HG02884 (cell line): ENCODE measurements around the gene KIF26B.

Experiments used
- ATAC-seq: cut with Tn5 transposase; IDR thresholded peaks from one replicate; pipeline ENCODE4 v1.9.1; 2021; ENCODE audit warnings: mild to moderate bottlenecking, moderate library complexity; ENCODE audit not compliant: unreplicated experiment

Gene KIF26B

DNA sequence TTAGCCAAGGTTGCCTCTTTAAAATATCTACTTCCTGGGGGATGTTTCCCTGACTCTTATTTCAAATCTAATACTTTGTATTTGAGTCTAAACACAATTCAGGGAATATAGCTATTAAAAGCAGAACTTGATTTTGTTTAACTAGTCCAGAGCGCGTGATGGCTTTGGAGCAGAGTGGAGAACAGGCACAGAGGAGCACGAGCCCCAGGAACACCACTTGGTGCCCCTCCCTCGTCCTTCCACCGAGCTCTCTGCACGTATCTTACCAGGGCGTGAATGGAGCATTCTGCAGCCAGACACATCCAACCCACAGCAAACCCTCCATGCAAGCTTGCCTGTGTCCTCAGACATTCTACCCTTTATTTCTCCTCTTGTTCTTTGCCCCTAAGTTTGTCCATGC, 14.1 kb downstream of the KIF26B start:
- no peak for ATAC-seq

DNA sequence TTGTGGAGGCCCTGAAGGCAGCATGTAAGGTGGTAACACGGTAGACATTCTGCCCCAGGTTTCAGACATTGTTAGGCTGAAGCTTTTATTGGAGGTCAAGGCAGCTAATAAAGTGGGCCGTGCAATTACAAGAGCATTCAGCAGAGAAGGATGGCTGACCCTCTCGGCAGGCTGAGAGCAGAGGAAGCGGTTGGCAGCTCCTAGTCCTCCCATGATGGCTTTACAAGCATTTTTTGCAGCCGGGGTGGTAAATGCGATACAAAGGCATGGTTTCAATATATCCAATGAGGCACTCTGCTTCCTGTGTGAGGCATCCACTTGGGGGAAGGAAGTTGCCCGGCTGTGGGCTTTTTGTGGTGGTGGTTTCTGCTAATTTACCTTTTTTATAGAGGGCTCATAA, 14.6 kb downstream of the KIF26B start:
- no peak for ATAC-seq

DNA sequence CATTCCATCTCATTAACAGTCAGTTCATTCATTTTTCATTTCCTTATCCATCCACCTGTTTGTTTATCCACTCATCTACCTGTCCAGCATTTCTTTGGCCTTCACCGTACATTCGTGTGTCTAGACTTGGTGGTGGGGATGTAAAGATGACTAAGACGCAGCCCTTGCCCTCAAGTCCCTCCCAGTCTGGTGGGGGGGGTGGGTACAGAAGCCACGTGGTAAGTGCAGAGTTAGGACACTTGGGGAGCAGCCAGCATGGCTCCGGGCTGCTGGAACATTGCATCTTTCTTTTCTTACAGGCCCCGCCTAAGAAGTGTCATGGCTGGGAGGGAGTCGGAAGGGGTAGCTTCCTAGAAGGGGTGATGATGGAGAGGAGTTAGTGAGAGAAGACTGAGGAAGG, 17.2 kb downstream of the KIF26B start:
- ATAC-seq, result no peak

DNA sequence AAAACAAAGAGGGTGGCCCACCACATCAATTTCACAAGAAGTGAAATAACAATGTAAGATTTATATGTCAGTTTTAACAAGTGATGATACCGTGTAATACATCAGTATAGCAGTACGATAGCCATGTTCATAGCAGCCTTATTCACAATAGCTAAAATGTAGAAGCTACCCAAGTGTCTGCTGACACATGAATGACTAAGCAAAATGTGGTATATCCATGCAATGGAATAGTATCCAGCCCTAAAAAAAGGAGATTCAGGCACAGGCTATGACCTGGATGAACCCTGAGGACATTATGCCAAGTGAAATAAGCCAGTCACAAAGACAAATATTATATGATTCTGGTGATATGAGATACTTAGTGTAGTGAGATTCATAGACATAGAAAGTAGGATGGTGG, 18.0 kb downstream of the KIF26B start:
- ATAC-seq, result no peak

DNA sequence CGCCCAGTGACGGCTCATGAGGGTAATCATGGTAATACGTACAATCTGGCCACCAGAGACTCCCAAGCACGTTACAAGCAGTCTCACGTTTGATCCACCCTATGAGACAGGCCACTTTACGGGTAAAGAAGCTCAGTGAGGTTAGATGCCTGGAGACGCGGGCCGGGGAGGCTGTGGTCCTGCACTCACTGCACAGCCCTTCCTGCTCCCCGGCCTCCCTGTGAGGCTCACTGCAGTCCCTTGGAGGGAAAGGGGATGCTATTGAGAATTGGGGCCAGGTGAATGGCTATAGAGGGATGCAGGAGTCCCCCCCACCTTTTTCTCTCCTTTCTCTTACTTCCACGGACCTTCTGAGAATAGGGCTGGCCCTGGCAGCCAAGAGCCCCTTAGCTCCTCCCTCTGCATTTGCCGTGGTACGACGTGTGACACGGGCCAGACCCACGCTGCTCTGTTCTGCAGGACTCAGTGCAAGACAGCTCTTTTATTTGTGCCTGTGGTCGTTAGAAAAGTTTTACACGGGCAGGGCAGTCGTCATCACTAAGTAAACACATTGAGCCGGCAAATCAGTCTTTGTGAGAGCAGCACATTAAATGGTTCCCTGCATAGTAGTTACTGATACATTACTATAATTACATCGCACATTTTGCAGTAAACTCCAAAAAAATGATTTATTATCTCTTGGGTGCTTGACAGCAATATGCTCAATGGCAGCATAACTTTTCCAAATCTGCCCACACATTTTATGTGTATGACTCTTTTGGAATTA, 18.8 kb downstream of the KIF26B start:
- ATAC-seq, result no peak

DNA sequence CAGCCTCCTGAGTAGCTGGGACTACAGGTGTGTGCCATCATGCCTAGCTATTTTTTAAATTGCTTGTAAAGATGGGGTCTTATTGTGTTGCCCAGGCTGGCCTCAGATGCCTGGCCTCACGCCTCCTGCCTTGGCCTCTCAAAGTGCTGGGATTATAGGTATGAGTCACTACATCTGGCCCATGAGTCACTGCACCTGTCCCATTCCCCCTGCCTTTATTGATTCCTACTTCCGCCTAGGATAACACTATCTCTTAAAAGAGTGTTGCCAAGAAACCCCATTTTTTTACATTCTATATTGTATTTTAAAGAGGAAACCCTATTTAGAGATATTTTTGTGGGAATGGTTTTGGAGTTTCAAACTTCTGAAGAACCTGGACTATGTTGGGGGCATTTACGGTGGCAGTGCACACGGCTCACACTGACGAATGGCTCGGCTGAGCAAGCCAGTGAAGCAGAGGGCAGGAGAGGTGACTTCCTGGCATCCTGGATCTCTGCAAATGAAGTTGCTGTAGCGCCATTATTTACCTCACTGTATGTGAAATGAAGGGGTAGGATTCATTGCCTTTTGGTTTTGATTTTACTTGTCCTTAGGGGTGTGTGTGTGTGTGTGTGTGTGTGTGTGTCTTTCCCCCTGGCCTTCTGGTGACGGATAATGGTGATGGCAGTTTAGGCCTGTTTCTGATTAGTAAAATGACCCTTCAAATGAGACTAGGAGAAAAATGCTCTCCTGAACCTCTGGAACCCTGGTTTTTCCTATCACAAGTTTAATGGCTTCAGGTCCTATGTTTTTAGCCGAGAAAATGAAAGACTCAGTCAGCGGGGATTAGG, 22.5 kb downstream of the KIF26B start:
- ATAC-seq, result no peak

DNA sequence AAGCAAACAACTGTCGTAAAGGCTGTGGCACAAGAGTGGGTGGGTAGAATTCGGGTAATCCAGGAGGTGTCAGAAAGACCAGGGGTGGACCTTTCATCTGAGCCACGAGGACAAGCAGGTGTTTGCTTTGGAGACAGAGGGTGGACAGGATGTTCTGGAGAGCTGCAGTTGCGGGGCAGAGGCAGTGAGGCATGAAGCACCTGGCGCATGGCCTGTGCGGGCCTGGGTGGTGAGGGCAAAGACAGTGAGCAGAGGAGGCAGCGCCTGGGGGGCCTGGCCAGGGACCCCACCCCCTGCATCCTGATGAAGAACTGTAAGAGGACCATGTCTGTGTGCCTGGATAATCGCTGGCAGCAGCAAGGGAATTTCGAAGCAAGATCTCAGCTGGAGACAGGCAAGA, 24.9 kb downstream of the KIF26B start:
- ATAC-seq, result no peak

DNA sequence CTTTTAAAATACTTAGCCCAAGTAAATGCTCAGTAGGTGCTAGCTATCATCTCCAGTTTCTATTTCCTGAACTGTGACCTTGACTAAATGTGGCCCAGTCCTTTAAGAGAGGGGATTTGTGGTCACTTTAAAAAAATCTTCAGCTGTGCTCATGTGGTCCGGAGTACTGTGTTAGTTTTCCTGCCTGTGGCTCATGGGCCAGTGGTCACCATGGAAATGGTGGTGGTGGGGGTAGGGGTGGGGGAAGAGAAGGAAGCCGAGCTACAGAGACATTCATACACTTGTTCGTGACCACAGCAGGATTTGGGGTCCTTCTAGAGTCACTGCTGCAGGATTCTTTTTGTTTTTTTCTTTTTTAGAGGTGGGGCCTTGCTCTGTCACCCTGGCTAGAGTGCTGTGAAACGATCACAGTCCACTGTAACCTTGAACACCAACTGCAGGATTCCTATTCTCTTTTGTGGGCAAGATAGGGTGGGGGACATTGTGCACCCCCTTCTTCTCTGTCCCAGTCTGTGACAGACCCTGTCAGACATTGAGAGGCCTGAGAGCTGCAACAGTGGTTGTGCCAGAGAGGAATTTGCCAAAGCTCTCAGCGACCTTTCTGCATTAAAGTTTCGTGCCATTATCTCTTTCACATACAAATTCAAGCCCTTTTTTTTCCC, 25.8 kb downstream of the KIF26B start:
- ATAC-seq, result no peak

DNA sequence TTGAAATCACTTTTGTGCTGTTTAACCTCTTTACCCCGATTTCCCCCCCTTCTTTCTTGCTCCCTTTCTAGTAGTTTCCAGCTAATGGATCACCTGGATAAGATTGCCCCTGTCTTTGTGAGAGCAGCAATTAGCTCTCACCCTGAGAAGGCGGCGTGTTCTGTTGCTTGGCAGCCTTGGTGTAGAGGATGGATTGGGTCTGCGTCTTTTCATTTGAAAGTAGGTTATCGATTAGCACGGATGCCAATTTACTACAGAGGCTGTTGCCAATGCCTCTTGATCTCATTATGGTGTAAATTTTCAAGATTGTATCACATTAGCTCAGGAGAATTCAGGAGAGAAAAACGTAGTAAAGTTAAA, 26.4 kb downstream of the KIF26B start:
- no peak for ATAC-seq

DNA sequence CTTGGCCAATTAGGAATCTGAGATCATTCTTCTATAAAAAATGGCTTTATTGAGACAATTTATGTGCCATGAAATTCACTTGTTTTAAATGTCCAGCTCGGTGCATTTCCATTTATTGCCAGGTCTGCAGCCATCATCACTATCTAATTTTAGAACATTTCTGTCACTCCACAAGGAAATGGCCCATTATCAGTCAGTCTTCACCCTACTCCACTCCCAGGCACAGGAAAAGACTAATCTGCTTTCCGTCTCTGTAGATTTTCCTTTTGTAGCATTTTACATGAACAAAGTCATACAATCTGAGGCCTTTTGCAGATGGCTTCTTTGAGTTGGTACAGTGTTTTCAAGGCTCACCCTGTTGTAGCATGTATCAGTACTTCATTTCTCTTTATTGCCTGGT, 27.2 kb downstream of the KIF26B start:
- ATAC-seq, result no peak

DNA sequence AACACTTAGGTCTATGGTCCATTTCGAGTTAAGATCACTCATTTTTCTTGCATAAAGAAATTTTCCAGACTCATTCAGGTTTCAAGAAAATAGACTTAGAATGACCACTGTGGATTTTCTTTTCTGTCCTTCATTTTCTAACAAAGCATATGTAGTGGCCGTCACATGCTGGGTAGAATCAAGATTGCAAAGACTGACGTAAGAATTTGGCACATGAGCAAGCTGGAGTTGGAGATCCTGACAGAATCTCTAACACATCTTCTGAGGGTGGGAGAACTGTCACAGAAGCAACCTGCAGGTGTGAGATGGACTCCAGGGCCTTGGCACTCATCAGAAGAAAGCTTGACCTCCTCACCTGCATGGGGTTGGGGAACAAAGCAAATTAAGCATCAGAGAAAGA, 28.6 kb downstream of the KIF26B start:
- ATAC-seq, result no peak

DNA sequence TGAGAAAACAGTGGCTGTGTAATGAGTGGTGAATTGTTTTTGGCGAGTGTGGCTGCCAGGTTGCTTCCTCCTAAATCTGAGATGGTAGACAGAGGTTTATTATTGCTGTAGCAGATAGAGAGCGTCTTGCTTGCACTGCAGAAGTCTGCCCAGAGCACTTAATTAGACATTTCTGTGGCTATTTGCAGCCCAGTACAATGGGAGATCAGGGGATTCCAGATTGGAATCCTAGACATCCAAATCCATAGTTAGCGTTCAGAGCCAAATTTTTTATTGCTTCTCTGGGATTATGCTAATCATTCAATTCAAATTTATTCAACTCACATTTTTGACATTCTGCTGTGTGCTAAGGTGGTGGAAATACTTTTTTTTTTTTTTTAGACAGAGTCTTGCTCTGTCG, 30.0 kb downstream of the KIF26B start:
- ATAC-seq, result no peak

DNA sequence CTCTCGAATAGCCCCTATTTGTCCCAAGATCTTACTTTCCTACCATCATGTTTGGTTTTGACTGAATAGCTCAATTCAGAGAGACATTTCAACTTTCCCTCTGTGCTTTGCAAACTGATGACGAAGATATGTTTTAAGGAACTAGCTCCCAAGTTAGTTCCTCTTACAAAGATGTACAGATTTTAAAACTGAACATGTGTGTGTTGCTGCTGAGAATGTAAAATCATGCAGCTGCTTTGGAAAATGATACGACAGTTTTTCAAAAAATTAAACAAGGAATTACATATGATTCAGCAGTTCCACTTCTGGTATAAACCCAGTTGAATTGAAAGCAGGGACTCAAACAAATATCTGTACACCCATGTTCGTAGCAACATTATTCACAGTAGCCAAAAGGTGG, 33.6 kb downstream of the KIF26B start:
- ATAC-seq, result no peak

DNA sequence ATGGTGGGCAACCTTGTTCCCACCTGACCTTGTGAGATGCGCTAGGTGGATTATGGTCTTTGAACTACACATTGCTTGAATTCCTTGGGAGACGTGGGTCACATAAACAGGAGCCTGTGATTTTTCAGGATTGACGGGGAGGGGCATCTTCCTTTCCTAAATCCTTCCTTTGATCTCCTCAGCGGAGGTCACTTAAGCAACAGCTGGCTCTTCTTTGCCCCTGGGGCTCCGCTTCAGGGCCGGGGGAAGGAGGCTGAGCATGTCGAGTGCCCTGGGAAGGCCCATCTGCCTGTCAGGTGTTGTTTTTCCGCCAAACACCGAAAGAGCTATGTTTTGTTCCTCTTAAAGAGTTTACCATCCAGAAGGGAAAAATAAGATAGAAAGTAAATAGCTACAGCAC, 40.6 kb downstream of the KIF26B start:
- no peak for ATAC-seq

DNA sequence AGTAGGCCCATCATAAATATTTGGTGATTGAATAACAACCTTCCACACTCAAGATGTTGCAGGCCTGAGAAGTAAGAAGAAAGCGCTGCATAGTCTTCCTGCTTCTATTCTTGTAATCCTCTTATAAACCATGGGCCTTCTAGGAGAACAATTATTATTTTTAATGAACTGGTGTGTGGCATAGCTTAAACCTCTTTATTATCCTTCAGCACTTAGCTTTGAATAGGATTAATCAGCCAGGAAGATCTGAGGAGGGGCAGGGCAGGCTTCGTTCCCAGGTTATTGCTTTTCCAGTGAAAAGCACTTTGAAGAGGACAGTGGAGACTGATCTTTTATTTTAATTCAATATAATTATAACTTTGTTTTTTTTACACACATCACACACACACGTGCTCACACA, 42.3 kb downstream of the KIF26B start:
- no peak for ATAC-seq

DNA sequence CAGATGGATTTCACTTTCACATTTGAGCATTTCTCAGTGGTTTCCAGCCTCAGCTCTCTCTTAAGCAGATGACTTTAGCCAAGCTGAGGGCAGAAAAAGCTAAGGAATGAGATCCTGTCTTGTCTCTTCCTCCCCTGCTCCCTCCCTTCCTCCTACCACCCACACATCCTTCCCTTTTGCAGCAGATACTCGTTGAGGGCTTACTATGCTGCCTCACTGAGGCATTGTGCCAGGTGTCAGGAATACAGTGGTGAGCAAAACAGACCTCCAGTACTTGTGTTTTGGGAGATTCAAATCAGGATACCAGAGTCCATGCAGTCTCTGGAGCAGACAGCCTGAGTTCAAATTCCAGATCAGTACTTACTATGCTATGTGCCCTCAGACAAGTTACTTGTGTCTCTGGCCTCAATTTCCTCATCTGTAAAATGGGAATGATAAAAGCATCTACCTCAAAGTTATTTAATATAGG, 43.2 kb downstream of the KIF26B start:
- ATAC-seq, result no peak

DNA sequence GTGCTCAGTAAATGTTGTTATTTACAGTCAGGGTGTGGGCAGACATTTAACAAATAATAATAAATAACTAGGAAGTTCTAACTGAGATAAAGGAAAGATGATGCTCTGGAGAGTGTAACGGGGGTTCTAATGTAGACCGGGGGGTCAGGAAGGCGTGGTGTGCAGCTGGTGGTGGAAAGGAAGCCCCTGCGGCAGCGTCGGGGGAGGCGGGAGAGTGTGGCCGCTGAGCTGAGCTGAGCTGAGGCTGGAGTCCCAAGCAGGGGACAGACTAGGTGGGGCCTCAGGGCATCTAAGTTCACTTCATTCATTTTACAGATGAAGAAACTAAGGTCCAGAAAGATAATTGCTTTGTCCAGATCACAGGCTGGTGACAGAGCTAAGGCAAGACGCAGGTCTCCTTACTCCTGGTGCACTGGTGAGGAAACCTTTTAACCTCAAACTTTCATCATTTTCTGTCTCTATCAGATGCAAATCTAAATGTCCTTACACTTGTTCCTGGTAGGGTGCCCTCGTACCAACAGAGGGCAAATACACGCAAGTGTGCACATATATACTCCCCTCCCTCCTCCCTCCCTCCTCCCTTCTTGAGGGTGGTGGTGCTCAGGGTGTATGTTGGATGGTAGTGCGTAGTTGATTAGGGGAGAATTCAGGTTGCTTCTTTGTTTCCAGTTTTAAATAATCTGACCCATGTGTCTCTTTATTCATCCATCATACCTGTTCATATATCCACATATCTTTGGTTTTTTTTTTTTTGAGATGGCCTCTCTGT, 44.1 kb downstream of the KIF26B start:
- no peak for ATAC-seq

DNA sequence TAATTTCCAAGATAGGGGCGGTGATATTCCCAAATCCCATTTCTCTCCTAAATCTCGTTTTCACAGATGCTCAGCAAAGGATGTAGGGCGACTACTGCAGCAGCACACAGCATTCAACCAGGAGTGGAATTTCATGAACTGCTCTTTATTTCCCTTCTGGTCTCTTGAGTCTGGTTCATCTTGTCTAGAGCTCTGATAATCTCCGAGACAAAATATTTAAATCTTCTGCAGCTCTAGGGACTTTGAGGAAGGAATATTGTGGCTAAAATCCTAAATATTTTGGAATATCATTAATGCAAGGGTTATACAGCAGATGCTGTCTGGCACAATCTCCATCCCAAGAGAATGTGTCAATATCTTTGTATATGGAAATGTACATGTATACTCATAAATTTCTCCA, 45.4 kb downstream of the KIF26B start:
- ATAC-seq, result no peak

DNA sequence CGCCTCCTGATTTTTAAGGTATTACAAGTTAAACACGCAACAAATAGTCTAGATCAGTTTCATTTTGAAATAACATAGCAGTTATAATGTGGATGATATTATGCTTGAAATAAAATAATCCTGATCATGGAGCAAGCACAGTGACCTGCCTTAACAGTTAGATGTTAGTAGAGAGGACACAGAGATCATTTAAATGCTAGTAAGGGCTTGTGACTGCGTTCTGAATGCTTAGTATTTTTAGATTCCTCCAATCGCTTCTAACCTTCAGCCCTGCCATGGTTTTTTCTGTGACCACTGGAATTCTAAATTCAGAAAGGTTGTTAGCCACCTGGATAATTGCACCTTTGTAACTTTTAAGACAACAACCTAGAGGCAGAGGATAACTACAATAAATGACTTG, 46.4 kb downstream of the KIF26B start:
- no peak for ATAC-seq

DNA sequence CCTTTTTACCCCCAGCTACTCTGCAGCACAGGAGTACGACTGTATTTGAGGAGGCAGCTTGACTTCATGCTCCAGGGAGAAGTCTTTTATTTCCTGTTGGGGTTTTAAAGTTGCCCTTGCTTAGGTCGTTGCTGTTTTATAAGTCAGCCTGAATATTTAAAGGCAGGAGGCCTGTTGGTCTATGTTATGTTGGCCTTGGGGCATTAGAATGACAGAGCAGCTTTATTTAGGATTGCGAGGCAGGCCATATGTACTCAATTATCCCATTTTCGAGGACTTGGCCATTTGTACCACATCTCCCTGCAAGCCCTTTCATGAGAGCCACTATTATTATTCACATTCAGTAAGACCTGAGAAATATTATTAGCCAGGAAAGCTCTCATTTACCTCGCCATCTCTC, 47.0 kb downstream of the KIF26B start:
- ATAC-seq, result no peak

DNA sequence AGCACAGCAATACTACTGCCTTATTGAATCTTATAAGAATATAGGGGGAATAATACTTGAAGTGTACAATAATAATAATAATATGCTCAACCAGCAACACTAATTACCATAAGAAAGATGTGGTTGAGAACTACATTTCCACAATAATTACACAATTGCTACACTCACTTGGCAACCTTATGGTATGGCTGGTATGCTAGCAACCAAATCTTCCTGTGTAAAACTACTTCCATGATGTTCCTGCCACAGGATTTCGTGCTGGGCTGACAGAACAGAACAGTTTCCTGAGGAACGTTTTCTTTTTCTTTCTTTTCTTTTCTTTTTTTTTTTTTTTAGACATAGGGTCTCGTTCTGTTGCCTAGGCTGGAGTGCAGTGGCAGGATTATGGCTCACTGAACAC, 50.6 kb downstream of the KIF26B start:
- ATAC-seq, result no peak
